Activated T-cell treated with anti-CD3 and anti-CD28 coated beads for 4 hours (primary cell): ENCODE results near the gene TEX11.

Source experiments
- DNase-seq: peaks from one replicate; pipeline ENCODE4 v3.0.0-alpha.2; 2020

The TEX11 gene

DNA sequence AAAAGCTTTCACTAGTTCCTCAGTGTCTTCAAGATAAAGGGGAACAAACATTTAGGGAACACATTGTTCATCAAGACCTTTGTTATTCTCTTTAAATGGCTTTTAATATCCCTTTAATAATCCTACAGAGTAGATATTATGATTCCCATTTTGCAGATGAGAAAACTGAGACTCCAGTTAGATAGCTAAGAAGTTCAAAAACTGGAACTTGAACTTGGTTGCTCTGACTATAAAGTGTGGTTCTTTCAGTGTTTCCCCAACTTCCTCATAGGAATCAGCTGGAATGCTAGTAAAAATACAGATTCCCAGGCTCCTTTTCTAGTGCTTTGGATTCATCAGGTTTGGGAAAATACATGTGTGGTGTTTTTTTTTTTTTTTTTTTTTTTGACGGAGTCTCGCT lies 426.2 kb downstream of the TEX11 start:
- DNase-seq = no peak

GRCh38 chrX:70481471-70482270 lies 426.8 kb downstream of the TEX11 start:
- DNase-seq = no peak

GRCh38 chrX:70480660-70481018 lies 427.9 kb downstream of the TEX11 start:
- DNase-seq = no peak

DNA sequence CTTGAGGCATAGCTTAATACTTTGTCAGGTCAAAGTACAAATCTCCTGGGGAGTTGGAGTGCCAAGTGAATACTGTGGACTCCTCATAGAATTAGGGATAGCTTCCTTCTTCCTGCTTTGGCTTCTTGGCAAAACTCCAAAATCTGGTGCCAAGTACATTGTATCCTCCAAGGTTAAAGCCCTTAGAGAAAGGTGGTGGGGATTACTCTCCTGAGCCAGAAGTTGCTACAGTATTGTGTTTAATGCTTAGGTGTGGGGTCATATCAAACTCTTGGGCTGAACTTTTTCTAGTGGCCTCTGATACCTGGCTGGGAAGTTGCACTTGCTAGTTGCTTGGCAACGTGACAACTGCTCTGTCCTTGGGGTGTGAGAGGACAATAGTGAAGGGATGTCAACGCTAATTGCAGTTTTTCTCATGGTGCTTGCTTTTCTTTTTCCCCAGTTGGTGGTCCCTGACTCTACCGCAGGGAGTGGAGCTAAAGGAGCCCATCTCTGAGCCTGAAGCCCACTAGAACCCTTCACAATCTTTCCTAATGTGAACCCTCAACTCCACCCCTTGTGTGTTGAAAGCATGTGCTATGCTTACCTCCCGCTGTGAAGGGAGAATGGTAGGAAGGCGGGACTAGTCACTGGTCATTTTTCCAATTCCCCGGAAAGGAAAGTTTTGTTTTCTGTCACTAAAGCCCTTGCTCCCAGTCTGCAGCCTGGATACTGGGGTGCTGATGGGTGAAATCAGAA lies 428.4 kb downstream of the TEX11 start:
- no peak for DNase-seq

DNA sequence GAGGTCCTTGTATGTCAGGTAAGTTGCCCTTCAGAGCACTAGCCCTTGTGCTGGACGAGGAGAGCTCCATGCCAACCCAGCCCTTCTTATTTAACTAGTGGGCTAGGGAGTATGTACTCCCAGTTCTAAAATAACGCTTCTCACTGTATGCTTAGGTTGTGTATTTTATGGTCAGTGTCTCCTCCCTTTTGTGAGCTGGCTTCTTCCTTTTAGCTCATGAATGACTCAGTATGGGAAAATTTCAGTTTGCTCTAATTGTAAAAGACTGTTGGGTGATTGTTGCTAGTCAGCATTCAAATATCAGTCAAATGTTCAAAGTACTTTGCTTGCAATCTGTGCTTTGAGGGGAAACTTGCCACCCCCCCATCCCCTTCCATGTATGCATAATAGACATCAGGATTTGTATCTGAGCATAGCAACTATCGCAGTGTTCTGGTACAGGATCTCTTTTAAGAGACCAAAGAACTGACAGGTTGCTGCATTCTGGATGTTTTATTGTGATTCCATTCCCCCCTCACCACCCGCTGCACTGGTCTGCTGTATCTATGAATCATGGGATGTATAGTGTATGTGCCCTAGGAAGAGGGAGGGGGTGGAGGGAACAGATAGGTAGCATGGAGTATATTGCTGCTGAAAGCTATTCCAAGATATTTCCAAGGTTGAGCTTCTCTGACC lies 429.1 kb downstream of the TEX11 start:
- no peak for DNase-seq
